ENCODE results near the gene CNOT1.
"Not testable (repeated sequence)": the region's sequence is repeated elsewhere in the genome, so short reads cannot be mapped to it uniquely, and the experiment has no call there.

The CNOT1 gene

DNA sequence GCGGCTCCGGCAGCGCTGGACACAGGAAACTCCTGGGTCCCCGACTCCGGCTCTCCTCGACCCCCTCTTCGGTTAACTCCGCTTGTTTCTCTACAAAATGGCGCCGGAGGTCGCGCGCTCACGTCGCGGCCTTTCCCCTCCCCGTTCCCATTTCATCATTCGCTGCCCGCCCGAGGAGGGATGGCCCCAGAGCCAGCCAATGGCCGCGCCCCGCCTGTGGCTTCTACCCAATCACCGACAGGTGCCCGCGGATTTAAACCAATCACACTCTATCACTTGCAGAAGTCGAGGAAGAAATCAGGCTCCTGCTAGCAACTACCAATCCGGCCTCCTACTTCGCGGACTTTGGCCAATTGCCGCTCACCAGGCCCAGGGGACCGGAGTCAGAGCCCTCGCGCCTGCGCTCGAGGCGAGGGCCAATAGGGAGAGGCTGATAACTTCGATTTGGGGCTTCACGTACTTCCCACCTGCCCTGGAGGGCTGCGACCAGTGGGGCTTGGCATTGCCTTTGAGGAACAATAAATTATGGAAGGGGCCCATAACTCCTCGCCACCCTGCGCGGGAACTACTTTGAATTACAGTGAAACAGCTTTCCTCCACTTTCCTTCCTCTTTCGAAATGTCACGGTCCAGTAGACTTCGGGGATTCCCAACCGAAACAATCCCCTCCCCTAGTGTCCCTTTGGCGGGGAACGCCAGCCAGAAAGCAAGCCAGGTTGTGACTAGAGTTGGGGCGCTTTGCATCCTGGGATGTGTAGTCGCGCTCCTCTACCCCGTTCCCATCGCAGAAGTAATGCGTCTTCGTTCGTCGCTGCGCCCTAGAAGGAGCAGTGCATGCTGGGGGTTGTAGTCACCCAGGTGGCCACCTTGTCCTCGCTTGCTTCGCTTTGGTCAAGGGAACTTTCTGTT, at the start of gene CNOT1:
Gene CNOT1, minus strand, starts transcription at position 94 of the 908 bp plus-strand sequence. CDS start 30,489 bp downstream, outside the sequence.
- peak; percentile 94 for DNase-seq

DNA sequence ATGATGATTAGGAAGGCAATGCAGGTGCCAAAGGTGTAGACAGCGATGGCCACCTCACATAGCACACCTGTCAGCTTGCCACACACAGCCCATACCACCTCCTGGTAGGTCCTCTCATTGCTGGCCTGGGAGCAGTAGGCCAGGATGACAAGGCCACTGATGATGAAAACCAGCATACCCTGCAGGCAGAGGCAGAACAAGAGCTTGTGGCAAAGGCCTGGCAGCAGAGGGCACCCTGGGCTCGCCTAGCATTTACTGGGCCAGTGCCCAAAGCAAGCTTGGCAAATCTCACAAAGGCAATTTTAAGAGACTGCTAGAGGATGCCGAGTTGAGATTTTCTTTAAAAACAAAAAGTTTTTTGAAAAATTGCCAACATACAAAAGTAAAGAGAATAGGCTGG, 49.1 kb upstream of the CNOT1 start:
- DNase-seq, result no peak

DNA sequence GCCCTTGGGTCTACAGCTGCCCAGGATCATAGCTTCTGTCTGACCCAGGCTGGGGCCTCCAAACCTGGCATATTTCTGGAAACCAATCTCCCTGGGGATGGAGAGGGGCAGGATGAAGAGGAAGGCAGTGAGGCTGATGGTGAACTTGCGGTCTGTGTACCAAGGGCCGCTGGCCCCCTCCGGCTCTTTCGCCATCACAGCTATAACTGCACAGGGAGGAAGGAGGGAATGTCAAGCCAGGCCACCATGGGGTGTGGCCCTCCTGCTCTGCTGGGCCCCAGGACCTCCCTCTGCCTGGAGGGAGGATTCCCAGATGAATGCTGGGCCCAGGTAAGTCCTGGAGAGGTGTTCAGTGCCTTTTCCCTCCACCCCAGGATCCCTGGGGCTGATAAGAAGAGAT, 48.6 kb upstream of the CNOT1 start:
- no peak for DNase-seq

DNA sequence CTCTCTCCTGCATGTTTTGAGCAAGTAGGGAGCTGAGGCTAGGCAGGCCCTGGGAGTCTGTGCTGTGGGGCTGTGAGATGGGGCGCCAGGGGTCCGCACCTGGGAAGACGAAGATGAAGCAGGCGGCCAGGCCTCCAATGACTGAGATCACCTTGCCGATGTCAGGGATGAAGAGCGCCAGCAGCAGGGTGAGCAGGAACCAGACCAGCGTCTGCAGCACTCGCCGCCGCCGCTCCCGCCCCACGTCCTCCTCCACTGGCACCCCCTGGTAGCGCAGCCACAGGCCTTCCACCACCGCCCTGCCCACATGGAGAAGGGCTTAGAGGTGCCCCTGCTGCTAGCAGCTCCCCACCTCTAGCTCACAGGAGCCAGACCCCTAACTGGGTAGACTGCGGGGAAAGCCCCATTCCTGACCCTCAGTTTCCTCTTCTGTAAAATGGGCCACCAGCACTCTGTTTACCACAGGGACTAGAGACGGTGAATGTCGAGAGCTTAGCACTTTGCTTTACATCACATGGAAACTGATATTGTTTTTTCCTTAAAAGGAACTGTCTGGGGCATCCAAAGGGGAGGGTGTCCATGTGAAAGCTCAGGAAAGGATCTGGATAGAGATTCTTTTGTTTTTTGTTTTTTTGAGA, 41.4 kb upstream of the CNOT1 start:
- DNase-seq, result no peak

DNA sequence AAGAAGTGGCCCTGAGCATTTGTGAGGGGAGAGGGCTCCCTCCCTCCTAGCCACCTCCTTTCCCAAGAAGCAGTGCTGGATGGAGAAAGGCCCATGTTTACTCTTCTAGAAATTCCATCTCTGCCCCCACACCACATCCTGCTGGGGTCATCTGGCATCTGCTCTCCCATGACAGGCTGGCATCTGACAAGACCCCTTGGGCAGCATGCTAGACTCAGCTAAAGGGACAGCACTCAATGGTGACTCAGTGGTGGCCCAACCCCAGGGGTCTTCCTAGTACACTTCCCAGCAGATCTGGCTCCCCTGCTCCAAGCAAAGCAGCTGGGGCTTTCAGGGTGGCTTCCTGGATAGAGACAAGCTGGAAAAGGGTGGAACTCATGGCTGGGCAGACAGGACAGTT, 40.6 kb upstream of the CNOT1 start:
- DNase-seq, result no peak

DNA sequence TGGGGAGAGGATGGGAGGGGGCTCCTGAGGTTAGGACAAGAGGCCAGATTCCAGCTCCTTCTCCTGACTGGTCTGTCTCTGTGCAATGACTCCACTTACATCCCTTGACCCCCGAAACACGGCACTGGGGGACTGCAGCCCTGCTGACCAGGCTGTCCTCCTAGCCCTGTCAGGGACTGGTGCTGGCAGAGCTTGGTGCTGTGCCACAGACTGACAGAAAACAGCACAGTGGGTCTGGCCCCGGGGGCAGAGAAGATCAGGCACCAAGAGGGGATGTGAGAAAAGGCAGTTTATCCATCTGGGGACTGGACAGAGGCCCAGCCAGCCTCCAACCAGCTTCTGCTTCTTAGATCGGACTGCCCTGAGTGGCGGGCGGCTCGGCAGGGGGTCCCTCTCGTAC, 35.6 kb upstream of the CNOT1 start:
- no peak for DNase-seq

DNA sequence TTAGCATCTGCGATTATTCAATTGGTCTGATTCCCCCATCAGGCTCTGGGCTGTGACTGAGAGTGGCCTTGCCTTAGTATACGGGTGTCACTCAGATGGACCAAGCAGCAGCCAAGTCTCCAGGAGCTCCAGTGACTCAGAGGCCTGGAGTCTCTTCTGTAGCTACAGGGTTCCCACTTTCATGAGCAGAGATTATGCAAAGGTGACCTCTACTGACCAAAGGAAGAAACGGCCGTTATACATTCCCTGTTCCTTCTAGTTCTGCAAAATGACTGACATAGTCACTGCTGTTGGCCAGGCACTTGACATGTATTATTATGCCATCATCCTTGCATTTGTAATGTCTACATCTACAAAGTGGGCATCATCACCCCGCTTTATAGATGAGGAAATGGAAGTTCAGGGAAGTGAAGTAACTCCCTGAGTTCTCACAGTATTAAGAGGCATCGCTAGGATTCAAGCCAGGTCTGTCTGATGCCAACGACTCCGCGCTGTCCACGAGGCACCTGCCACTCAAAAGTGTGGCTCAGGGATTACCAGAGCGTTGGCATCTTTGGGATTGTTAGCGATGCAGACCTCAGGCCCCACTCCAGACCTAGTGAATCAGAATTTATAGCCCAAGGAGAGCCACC, 31.7 kb upstream of the CNOT1 start:
- peak; percentile 36 for DNase-seq

DNA sequence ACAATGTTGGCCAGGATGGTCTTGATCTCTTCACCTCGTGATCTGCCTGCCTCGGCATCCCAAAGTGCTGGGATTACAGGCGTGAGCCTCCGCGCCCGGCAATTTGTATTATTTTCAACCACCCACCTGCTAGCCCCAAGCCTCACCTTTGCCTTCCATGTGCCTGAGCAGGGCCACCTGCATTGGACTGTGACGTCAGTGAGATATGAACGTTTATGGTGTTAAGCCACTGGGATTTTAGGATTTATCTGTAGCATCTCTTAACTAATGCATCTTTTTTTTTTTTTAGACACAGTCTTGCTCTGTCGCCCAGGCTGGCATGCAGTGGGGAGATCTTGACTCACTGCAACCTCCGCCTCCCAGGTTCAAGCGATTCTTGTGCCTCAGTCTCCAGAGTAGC, 30.3 kb upstream of the CNOT1 start:
- not testable (repeated sequence) for DNase-seq

DNA sequence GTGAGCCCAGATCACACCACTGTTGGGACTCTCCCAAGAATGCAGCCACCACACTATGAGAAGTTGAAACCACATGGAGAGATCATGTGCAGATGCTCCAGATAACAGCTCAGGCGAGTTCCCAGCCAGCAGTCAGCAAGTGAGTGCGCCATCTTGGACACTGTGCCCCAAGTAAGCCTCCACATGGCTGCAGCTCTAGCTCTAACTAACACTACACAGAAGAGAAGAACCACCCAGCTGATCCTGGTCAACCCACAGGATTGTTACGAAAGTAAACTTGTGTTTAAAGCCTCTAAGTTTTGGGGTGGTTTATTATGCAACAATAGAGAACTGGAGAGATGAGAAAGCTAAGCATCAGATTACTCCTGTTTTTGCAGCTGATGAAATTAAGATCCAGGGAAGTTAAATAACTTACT, 29.2 kb upstream of the CNOT1 start:
- no peak for DNase-seq

DNA sequence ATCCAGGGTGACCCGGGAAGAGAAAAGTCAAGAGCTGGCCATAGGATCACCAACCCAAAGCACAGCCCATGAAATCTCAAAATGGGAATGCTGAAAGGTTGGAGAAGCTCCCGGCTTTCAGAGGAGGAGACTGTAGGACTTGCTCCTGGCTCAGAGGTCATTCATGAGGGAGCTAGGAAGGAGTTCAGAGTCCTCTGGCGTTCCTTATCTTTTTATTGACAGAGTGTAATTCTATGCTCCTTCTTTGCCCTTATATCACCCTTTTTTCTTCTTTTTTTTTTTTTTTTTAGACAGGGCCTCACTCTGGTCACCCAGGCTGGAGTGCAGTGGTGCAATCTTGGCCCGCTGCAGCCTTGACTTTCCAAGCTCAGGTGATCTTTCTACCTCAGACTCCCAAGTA, 27.3 kb upstream of the CNOT1 start:
- DNase-seq, result no peak

DNA sequence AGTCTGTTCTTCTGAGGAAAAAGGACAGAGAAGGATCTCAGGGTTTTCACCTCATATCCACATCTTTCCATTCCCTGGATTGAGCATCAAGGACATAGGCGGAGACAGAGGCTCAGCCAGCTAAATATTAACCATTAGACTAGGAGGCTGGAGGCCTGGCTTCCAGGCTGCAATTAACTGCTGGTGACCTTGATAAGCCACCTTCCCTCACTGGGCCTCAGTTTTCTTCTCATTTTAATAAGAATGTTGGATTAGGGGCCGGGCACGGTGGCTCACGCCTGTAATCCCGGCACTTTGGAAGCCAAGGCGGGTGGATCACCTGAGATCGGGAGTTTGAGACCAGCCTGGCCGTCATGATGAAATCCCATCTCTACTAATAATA, 25.6 kb upstream of the CNOT1 start:
- DNase-seq, result no peak

DNA sequence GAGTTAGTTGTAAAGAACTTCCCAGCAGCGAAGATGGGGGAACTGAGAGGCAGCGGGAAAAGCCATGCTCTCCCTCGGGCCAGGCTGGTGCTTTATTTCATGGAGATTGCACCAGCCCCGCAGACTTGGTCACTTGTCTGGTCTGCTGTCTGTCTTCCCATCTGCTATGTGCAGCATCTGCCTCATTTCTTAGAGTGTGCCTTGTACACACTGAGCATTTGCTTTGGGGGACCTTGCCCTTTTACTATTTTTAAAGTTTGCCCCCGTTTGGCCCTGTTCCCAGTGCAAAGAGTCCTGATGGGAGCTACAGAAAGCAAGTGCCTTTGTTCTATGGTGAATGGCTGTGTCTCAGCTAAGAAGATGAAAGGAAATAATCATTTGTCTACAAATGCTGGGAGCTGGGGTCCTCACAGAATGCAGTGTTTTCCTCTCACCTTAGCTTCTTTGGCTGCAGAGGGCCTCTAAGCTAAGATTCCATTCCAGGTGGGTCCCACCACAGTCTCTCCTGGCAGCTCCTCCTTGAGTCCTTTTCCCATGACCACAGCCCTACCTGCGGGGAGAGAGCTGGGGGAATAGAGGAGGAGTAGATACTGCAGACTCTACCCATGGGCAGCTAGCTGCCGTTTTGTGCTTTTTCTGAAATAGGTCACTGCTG, 25.1 kb upstream of the CNOT1 start:
- DNase-seq, result no peak

DNA sequence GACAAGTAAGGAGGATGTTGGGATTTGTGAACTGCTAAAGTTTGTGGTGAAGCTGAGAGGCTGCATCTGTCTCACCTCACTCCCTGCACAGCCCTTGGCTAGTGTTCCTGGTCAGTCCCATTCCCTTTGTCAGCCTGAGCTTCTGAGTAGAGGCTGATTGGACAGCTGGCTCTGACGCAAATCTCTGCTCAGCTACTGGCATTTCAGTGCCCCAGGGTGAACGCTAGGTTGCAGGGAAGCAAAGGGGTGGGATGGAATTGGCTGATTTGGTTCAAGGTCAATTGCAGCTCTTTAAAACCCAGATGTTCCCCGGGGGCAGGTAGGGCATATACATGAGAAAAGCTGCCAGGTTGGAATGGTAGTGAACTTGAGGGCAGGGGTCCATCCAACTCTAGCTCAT, 23.1 kb upstream of the CNOT1 start:
- no peak for DNase-seq

DNA sequence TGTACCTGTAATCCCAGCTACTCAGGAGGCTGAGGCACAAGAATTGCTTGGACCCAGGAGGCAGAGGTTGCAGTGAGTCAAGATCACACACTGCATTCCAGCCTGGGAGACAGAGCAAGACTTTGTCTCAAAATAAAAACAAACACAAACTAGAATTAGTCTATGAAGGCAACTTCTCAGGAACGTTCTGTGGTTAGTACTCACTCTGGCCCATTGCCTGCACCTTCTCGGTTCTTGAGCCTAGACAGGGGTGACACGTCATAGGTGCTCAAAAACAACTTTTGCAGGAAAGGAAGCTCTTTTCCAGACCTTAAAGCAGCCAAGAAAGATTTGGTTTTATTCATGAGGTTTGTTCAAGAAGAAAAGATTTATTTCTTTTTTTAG, 22.3 kb upstream of the CNOT1 start:
- no peak for DNase-seq

DNA sequence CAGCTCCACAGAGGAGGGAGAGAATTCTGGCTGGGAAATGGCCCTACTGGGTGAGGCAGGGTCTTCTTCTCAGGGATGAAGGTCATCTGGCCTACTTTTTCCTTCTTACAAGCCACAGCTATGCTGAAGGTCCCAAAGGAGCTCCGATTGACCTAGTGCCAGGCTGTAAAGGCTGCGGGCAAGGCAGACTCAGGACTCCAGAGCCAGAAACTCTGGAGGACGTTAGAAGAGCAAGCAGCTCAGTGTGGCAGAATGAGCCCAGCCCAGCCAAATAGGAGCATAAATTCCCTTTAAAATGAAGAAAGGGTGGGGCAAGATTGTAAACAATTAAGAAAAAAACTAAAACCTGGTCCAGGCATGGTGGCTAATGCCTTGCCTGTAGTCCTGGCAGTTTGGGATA, 20.1 kb upstream of the CNOT1 start:
- no peak for DNase-seq

DNA sequence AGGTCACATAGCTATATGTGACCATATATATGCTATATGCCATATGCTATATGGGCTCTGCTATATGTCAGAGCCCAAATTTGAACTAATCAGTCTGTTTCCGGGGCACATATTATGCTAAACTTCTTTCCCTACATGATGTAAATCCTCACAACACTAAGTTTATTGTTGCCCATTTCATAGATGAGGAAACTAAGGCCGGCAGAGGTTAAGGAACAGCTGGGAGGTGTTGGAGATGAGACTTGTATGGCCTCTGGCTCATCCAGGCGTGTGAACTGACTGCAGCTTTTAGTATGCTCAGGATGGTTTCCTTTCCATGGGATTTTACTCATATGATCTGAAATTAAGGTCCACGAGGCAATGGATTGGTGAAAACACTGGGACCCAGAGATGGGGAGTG, 17.5 kb upstream of the CNOT1 start:
- DNase-seq, result no peak

DNA sequence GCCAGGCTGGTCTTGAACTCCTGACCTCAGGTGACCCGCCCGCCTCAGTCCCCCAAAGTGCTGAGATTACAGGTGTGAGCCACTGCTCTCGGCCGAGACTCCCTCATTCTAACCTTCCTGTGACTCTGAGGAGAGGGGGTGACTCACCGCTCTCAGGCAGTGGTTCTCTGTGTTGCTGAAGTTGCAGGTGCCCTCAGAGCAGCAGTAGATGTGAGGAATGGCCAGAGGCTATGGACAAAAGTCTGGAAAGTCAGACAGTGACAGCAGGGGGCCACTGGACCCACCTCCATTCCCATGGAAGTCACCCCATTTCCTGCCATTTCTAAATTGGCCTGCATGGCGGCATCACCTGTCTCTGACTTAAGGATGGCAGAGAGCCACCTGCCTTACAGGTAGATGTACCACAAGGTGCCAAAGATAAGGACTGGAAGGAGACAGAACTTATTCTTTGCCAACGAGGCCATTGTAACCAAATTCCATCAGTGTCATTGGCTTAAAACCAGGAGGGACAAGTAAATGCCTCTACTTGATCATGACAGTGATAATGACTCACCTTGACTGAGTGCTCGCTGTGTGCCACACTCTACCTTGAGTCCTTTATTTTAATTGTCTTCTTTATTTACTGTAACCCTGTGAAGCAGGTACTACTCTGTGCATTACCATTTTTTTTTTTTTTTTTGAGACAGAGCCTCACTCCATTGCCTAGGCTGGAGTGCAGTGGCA, 15.3 kb upstream of the CNOT1 start:
- no peak for DNase-seq

DNA sequence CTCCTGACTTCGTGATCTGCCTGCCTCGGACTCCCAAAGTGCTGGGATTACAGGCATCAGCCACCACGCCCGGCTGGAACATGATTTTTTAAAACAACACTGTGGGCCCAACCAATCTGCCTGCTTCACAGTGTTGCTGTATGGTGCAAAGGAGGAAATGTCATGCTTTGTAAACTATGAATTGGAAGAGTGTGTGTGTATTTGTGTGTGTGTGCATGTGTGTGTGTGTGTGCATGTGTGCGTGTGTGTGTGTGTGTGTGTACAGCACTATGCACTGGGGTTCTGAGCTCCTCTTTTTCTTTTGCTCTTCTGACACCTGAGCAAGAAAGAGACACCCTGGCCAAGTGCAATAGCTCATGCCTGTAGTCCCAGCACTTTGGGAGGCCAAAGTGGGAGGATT, 14.5 kb upstream of the CNOT1 start:
- no peak for DNase-seq

DNA sequence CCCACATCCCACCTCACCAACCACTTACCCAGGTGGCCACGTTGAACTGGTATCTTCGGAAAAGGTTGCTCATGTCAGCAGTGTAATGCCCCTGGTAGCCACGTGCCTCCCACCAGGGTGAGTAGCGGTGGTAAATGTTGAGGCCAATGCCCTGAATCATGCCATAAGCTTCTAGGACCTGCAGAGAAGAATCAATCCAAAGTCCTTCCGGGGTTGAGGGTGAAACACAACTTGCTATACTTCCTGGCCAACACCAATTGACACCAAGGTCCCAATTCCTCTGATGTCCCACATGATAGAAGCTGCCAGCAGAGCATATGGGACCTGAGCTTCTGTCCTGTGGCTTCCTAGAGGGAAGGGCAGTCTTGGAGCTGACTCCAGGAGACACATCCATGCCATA, 11.3 kb upstream of the CNOT1 start:
- DNase-seq, result no peak

DNA sequence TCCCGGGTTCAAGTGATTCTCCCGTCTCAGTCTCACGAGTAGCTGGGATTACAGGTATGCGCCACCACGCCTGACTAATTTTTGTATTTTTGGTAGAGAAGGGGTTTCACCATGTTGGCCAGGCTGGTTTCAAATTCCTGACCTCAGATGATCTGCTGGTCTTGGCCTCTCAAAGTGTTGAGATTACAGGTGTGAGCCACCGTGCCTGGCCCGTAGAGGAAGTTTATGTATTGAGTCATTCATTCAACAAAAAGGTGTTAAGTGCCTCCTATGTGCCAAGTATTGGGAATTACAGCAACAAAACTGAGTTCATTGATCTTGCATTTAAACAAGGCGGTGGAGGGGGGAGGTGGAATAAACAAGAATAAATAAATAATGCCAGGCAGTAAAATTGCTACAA, 10.2 kb upstream of the CNOT1 start:
- no peak for DNase-seq

DNA sequence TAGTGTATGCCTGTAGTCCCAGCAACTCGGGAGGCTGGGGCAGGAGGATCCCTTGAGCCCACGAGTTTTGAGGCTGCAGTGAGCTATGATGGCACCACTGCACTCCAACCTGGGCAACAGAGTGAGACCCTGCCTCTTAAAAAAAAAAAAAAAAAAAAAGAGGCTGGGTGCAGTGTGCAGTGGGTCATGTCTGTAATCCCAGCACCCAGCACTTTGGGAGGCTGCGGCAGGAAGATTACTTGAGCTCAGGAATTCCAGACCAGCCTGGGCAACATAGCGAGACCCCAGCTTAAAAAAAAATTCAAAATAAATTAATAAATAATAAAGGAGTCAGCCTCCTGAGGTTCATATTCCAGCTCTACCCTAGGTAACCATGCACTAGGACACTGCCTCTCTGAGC, 9.6 kb upstream of the CNOT1 start:
- DNase-seq, result no peak

DNA sequence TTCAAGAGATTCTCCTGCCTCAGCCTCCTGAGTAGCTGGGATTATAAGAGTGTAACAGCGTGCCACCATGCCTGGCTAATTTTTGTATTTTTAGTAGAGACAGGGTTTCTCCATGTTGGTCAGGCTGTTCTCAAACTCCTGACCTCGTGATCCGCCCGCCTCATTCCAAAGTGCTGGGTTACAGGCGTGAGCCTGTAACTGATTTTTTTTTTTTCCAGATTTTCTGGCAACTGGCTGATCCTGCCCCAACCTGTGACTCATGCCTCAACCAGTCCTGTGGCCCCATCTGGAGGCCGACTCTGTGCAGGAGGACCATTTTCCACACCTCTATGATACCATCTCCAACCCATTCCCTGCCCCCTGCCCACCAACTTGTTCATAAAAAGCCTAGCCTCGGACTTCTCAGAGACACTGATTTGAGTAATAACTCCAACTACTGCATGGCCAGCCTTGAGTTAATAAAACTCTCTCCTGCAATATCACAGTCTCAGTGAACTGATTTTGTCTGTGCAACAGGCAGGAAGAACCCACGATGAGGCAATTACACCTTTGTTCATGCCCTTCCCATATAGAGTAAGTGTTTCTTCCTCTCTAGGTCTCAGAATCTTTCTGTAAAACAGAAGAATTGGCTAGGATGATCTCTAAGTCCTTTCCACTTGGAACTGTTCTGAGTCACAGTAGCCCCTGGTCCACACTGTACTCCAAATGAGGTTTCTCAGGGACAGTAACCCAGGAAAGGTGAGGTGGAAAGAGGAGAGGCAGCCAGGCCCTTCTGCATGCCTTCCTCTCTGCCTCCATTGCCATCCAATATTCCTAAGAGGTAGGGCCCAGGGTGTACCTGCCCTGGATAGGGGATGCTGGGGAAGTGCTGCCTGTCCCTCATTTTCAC, 8.8 kb upstream of the CNOT1 start:
- no peak for DNase-seq
